ENCODE results near the gene ABR. TPM values are rescaled to one million over a fixed set of nuclear protein-coding genes. Genes with fewer than 3 reads are reported as not detected.
"Not testable (repeated sequence)": the region's sequence is repeated elsewhere in the genome, so short reads cannot be mapped to it uniquely, and the experiment has no call there.

ABR gene
- total RNA-seq, 1 experiment from 2014 or later, result 26.2 TPM

GRCh38 chr17:1003972-1004768, 175.6 kb downstream of the ABR start:
- in situ Hi-C loops (cut with HindIII; ENCODE audit: low pct_unique_long_range_greater_than_20kb, low sequenced_read_pairs), result no loop called here

GRCh38 chr17:1003633-1003971, 176.2 kb downstream of the ABR start:
- no peak for DNase-seq (ENCODE audit: low read depth, low spot score)
- in situ Hi-C loops (cut with HindIII; ENCODE audit: low pct_unique_long_range_greater_than_20kb, low sequenced_read_pairs), result no loop called here

More at GRCh38 chr17:1003972-1004768, 175.6 kb downstream of the ABR start:
- no peak for DNase-seq (ENCODE audit: low read depth, low spot score)

DNA sequence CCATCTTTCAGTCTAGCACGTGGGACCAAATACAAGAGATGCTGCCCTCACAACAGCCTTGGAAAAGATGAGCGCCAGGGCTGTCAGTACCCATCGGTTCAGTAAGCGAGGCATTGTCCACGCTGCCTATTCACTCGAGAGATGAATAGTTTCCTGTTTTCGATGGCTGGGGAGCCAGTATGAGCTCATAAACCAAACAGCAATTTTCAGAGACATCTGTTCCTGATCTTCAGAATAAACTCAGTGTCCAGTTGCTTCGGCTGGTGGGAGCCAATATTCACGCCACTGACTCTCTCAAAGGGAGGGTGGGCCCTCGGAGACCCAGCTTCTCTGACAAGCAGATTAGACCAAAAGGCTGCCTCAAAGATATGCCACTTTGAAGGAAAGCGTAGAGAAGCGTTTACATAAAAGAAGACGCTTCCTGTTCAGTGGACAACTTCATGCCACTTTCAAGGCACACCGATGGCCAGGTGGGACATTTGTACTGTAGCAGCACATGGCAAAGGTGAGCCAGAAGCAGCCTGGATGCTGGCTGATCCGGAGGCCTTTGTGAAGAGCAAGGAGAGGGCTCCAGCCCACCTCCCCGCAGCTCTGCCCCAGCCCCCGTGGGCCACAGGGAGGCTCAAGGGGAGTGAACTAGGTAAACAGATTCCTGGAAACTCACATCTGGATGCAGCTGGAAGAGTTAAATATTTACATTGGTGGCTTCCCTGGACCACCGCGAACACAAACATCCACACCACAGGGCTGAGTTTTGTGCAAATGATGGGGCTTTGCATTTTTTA, 176.8 kb downstream of the ABR start:
- DNase-seq (ENCODE audit: low read depth, low spot score), result no peak
- in situ Hi-C loops (cut with HindIII; ENCODE audit: low pct_unique_long_range_greater_than_20kb, low sequenced_read_pairs), result no loop called here

DNA sequence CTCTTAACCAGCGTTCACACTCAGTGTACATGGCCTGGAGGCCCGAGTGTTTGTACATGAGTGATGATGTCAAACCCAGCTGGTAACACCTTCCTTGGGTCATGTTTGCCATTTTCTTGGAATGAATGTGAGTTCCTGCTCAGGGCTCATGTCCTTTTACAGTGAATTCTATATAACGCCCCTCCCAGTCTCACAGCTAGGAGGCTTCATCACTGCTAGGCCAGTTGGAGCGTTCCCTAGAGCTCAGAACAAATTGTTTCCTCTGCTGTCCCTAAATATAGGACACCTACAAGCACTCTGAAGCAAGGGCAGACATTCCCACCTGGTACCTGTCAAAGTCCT, 177.4 kb downstream of the ABR start:
- in situ Hi-C loops (cut with HindIII; ENCODE audit: low pct_unique_long_range_greater_than_20kb, low sequenced_read_pairs), result no loop called here
- no peak for DNase-seq (ENCODE audit: low read depth, low spot score)

DNA sequence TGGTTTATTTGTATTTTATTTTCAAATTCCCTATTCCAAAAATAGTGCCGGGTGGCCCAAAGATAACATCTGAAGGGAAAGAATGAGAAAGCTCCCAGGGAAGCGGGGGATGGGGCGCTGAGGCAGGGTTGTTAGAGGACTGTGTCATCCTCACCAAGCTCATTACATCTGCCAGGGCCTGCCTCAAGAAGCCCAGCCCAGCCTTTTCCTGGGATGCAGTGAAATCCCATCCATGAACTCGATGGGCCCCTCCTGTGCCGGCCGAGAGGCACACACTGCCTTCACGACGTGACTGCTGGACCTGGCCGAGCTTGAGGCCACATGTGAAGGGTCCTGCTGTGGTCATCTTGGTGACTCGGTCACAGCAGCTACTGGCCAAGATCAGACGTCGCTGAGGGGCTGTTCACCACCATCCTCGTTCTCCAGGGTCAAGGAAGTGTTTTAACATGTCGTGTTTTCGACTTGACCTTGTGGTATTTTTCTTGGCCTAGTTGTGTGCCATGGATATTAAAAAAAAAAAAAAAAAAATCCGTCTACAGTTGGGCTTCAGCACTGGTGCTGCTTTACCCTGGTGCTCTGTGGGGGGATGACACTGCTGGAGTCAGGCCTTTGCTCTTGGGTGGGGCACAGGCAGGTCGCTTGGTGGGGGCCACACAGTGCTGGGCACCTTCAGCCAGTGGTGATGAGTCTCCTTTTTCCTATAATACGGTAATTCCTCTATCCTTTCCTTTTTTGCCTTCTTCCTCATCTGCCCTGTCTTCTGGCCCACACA, 178.0 kb downstream of the ABR start:
- in situ Hi-C loops (cut with HindIII; ENCODE audit: low pct_unique_long_range_greater_than_20kb, low sequenced_read_pairs), result no loop called here
- DNase-seq (ENCODE audit: low read depth, low spot score), result no peak

GRCh38 chr17:1000597-1001461, 179.0 kb downstream of the ABR start:
- in situ Hi-C loops (cut with HindIII; ENCODE audit: low pct_unique_long_range_greater_than_20kb, low sequenced_read_pairs), result no loop called here

DNA sequence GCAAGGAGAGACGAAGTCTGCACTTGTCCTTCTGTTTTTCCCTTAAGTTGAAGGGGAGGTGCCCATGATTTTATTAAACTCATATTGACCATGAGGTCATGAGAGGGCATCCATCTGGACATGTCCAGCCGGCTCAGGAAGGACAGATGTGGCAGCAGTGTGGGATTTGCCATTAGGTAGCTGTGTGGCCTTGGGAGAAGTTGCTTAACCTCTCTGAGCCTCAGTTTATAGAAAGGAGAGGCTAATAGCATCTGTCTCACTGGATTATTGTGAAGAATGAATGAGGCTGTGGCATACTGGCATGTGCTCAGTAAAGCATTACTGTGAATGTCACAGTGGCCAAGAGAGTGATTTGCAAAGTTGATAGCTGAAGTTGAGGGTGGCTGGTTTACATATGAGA, 181.7 kb downstream of the ABR start:
- no peak for DNase-seq (ENCODE audit: low read depth, low spot score)
- in situ Hi-C loops (cut with HindIII; ENCODE audit: low pct_unique_long_range_greater_than_20kb, low sequenced_read_pairs), result no loop called here

More at GRCh38 chr17:1000597-1001461, 179.0 kb downstream of the ABR start:
- no peak for DNase-seq (ENCODE audit: low read depth, low spot score)

DNA sequence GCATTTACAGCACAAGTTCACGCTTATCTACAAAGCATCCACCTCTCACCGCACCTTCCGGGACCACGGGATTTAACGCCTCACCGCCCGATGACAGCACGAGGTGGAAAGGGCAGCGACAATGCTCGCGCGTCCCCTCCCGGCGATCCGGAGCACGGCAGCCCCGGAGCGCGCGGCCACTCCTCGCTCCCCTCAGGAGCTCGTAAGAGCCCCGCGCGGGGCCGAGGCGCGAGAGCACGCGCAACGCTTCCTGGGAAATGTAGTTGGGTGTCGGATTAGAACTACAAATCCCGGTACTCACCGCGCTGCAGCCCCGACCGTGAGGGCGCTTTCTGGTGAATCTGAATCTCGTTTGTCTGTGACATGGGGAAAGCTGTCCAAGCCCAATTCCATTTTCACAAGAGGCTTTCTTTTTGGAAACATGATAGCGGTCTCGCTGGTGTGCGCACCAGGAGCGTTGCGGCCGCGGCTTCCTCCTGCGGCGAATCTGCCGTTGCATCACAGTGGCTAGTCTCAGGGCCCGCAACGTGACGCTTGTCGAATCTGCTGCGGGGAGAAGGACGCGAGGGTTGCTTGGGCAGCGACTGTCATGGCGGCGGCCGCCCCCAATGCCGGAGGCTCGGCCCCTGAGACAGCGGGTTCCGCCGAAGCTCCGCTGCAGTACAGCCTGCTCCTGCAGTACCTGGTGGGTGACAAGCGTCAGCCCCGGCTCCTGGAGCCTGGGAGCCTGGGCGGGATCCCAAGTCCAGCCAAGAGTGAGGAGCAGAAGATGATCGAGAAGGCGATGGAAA, 183.0 kb downstream of the ABR start, which contains the start of gene TIMM22:
TIMM22 (plus strand) TSS at position 576 of the 791 bp plus-strand sequence; CDS start at position 590, 14 bp downstream.
- DNase-seq (ENCODE audit: low read depth, low spot score), result peak; percentile 97
- in situ Hi-C loops (cut with HindIII; ENCODE audit: low pct_unique_long_range_greater_than_20kb, low sequenced_read_pairs), result no loop called here

GRCh38 chr17:995324-995723, 184.5 kb downstream of the ABR start:
- in situ Hi-C loops (cut with HindIII; ENCODE audit: low pct_unique_long_range_greater_than_20kb, low sequenced_read_pairs); DNase-seq (ENCODE audit: low read depth, low spot score): not testable (repeated sequence)

DNA sequence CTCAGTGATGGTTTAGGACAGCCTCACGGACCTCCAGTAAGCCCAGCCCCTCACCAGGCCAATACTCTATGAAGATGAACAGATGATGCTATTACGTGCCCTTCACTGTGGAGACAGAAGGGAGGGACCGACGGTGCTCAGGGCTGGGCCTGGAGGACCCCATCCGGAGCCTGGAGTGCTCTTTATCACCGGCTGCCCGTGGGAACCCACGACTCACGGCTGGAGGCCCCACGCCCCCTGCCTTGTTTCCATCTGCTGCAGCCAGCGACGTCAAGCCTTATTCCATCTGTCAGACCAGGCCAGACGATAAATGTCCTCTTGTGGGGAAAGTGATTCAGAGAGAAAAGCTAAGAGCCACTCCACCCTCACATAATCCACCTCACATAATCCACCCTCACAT, 186.8 kb downstream of the ABR start:
- in situ Hi-C loops (cut with HindIII; ENCODE audit: low pct_unique_long_range_greater_than_20kb, low sequenced_read_pairs), result no loop called here
- DNase-seq (ENCODE audit: low read depth, low spot score), result no peak

GRCh38 chr17:988561-988960, 191.2 kb downstream of the ABR start:
- DNase-seq (ENCODE audit: low read depth, low spot score), result no peak
- in situ Hi-C loops (cut with HindIII; ENCODE audit: low pct_unique_long_range_greater_than_20kb, low sequenced_read_pairs), result no loop called here

DNA sequence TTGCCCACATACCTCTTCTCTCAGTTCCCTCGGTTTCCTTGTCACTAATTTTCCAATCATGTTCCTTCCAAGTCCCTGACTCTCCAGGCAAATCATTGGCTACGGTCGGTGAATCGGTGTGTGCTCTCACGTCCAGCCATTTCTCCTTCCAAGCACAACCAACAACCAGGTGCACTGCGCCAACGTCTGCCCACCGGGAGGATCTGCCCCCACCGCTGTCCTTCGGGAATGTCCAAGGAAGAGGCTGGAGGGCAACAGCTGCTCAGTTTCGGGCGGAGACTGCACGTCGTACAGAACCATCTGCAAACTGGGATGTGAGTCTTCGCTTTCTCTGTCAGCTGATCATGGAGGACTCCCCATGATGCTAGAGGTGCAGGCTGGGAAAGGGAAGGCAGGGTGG, 191.8 kb downstream of the ABR start:
- DNase-seq (ENCODE audit: low read depth, low spot score), result no peak

DNA sequence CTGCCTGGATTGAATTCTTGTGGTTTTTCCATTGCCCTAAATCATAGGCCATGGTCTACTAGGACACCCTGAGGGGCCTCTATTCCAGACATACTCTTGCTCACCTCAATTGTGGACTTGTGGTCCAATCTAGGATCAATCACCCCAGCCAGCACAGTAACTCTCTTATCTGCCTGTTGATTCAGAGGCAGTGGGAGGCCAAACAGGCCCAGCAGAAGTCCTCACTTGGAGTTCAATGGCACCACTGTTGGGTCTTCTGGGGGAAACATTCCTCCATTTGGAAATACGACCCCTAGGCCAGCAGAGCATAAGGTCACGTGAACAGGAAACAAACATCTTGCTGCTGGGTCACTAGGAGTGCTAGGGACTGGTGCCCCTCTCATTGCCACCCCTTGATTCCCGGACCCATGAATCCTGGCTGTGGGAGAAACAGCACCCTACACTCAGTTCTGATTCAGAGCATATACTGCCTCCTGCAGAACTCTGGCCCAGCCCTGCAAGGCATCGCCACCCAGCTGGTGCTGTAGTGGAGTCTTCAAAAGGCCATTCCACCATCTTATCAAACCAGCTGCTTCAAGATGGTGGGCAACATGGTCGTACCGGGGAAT, 193.4 kb downstream of the ABR start:
- in situ Hi-C loops (cut with HindIII; ENCODE audit: low pct_unique_long_range_greater_than_20kb, low sequenced_read_pairs), result no loop called here
- no peak for DNase-seq (ENCODE audit: low read depth, low spot score)

More for the DNA sequence above, 191.8 kb downstream of the ABR start:
- in situ Hi-C loops (cut with HindIII; ENCODE audit: low pct_unique_long_range_greater_than_20kb, low sequenced_read_pairs), result no loop called here

DNA sequence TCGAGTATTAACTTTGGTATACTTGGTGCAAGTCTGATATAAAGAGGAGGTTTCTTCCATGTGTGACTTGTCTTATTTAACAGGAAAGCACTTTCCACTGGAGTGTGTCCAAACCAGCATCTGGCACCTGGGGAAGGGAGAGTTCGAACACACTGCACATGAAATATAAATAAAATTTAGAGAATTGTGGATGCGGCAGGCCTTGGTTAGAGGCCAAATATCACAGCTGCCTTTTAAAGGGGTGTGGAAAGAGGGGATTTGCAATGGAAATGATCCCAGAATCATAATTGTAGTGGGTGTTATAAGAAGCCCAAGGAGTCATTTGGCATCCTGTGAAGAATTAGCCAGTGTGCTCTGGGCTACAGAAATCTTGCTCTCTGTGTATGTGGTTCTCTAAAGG, 195.9 kb downstream of the ABR start:
- in situ Hi-C loops (cut with HindIII; ENCODE audit: low pct_unique_long_range_greater_than_20kb, low sequenced_read_pairs), result no loop called here
- DNase-seq (ENCODE audit: low read depth, low spot score), result no peak

DNA sequence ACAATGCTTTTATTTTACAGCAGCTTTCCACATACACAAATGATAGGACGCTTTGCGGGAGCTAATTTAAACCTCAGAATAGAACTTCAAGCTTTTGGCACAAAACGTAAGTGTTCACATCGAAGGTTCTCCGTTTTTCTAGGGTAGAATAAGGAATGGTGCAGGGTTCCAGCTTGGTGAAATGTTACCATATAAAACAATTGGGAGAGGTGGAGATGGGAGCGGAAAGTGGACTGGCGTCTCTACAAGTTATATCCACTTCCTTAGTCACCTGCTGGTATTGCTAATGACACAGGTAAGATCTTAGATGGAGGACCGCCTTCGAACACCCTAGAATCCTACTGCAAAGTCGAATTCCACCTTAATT, 198.5 kb downstream of the ABR start:
- in situ Hi-C loops (cut with HindIII; ENCODE audit: low pct_unique_long_range_greater_than_20kb, low sequenced_read_pairs), result no loop called here
- DNase-seq (ENCODE audit: low read depth, low spot score), result no peak

Measured in SK-MEL-5 (cell line).